Prostate gland (tissue), 2 donors: Measurements from ENCODE around the gene CPT2. TPM values are rescaled to one million over a fixed set of nuclear protein-coding genes. Genes with fewer than 3 reads are reported as not detected.

Experiments
- DNase-seq: peaks from one replicate; pipeline ENCODE4 v3.0.0-alpha.2; 2019; ENCODE audit warnings: low spot score
- H3K27ac ChIP-seq, 2 donors: fragments of 200-600 bp; sonication (generic); 2 replicates each; pipeline ENCODE4 v1.5.1; 2017 to 2019
- H3K27me3 ChIP-seq: fragments of 200-600 bp; sonication (generic); replicated peaks from 2 replicates; pipeline ENCODE4 v1.5.1; 2019; ENCODE audit not compliant: insufficient read depth
- H3K36me3 ChIP-seq, 2 donors: fragments of 200-600 bp; sonication (generic); 1 replicate in 1 of 2; 2 replicates in 1 of 2; pipeline versions ENCODE4 v1.5.1 to v1.8.1; 2017 to 2019
- H3K4me1 ChIP-seq: fragments of 200-600 bp; sonication (generic); replicated peaks from 2 replicates; pipeline ENCODE4 v1.5.1; 2019
- H3K4me3 ChIP-seq, 2 donors: fragments of 200-600 bp; sonication (generic); 2 replicates each; pipeline ENCODE4 v1.5.1; 2017 to 2019
- H3K9me3 ChIP-seq: fragments of 200-600 bp; sonication (generic); 2 replicates; pipeline ENCODE4 v1.5.1; 2017
- CTCF ChIP-seq, 4 experiments: fragments of 200-600 bp in 2 of 4; fragments of 450-650 bp in 2 of 4; sonication (generic) in 2 of 4; IDR thresholded peaks; 1 replicate in 3 of 4; 2 replicates in 1 of 4; pipeline ENCODE4 v1.5.1; 2016 to 2019; ENCODE audit warnings: antibody characterized with exemption in 4 of 4, mild to moderate bottlenecking in 2 of 4, moderate library complexity in 2 of 4
- POLR2A ChIP-seq: fragments of 450-650 bp; IDR thresholded peaks from one replicate; pipeline ENCODE4 v1.6.1; 2016; ENCODE audit warnings: antibody characterized with exemption, mild to moderate bottlenecking
- POLR2AphosphoS5 ChIP-seq: sonication (generic); formaldehyde crosslinking; IDR thresholded peaks from one replicate; pipeline ENCODE4 v1.6.1; 2017; ENCODE audit warnings: antibody characterized with exemption
- WGBS: methylation state at CpG from one replicate; pipeline ENCODE4 v1.1.5; 2018; 5-methylcytosine and 5-hydroxymethylcytosine counted together
- intact Hi-C: fragments of 100-400 bp; cut with DNase I; formaldehyde crosslinking; loops from one replicate; pipeline ENCODE4 v1.14.2; 2022
- total RNA-seq, 2 donors: library from RNA; depleted of rRNA; stranded (reverse); fragments of >200 nt; gene quantifications; one replicate each; pipeline ENCODE4 v1.1.0, GENCODE V29; 2016

The CPT2 gene
- total RNA-seq, 2 donors from 2014 or later, result 30.6 to 48.1 TPM

- intact Hi-C loops, result no loop called here
- no peaks in the 10 kb centered on the region for H3K9me3 ChIP-seq
- no peaks in the 10 kb centered on the region for H3K4me1 ChIP-seq
- no peaks in the 10 kb centered on the region for H3K27me3 ChIP-seq
- DNase-seq, result no peak
- TF ChIP-seq POLR2AphosphoS5, result no peak
- TF ChIP-seq POLR2A, result no peak
- no peak for TF ChIP-seq CTCF (IDR thresholded peaks at IDR 0.05)
- no peaks in the 10 kb centered on the region for H3K36me3 ChIP-seq
- no peak overlapping the region for H3K4me3 ChIP-seq
- no peak overlapping the region for H3K27ac ChIP-seq
- WGBS, result 83% methylated on average over 4 of the region's 4 CpGs
Observed at GRCh38 chr1:53246261-53247134, 49.9 kb downstream of the CPT2 start.

- Histone ChIP-seq H3K4me3 (no peak overlapping the region), H3K36me3 (no peaks in the 10 kb centered on the region), H3K4me1 (no peaks in the 10 kb centered on the region), H3K27me3 (no peaks in the 10 kb centered on the region), H3K9me3 (no peaks in the 10 kb centered on the region), H3K27ac (no peak overlapping the region)
- DNase-seq, result no peak
- intact Hi-C loops, result no loop called here
- WGBS, result 62% methylated on average over 3 of the region's 3 CpGs
- no peak for TF ChIP-seq CTCF (IDR thresholded peaks at IDR 0.05)
- TF ChIP-seq POLR2AphosphoS5, result no peak
- no peak for TF ChIP-seq POLR2A
Observed at GRCh38 chr1:53249706-53250105, 53.1 kb downstream of the CPT2 start.

GRCh38 chr1:53250325-53250724, 53.7 kb downstream of the CPT2 start:
- intact Hi-C loops, result no loop called here
- 97% methylated on average over 4 of the region's 4 CpGs for WGBS
- TF ChIP-seq POLR2A (no peak), POLR2AphosphoS5 (no peak), CTCF (IDR thresholded peaks at IDR 0.05) (no peak)
- no peaks in the 10 kb centered on the region for H3K36me3 ChIP-seq
- H3K27ac ChIP-seq, result no peak overlapping the region
- no peaks in the 10 kb centered on the region for H3K27me3 ChIP-seq
- no peaks in the 10 kb centered on the region for H3K9me3 ChIP-seq
- H3K4me1 ChIP-seq, result no peaks in the 10 kb centered on the region
- DNase-seq, result no peak
- H3K4me3 ChIP-seq, result no peak overlapping the region

GRCh38 chr1:53254011-53254640, 57.5 kb downstream of the CPT2 start:
- TF ChIP-seq POLR2AphosphoS5 (no peak), POLR2A (no peak), CTCF (IDR thresholded peaks at IDR 0.05) (no peak)
- 82% methylated on average over 4 of the region's 4 CpGs for WGBS
- Histone ChIP-seq H3K27me3 (no peaks in the 10 kb centered on the region), H3K27ac (no peak overlapping the region), H3K9me3 (no peaks in the 10 kb centered on the region), H3K4me3 (no peak overlapping the region), H3K36me3 (no peaks in the 10 kb centered on the region), H3K4me1 (no peaks in the 10 kb centered on the region)
- intact Hi-C loops, result no loop called here
- DNase-seq, result no peak

GRCh38 chr1:53255031-53255430, 58.4 kb downstream of the CPT2 start:
- TF ChIP-seq CTCF (IDR thresholded peaks at IDR 0.05) (no peak), POLR2AphosphoS5 (no peak), POLR2A (no peak)
- H3K36me3 ChIP-seq, result no peaks in the 10 kb centered on the region
- no peak for DNase-seq
- no peaks in the 10 kb centered on the region for H3K27me3 ChIP-seq
- no peak overlapping the region for H3K4me3 ChIP-seq
- 97% methylated on average over 4 of the region's 4 CpGs for WGBS
- intact Hi-C loops, result no loop called here
- H3K27ac ChIP-seq, result no peak overlapping the region
- H3K9me3 ChIP-seq, result no peaks in the 10 kb centered on the region
- no peaks in the 10 kb centered on the region for H3K4me1 ChIP-seq
